ENCODE results near the gene ZC3H12A.
"Not testable (repeated sequence)": the region's sequence is repeated elsewhere in the genome, so short reads cannot be mapped to it uniquely, and the experiment has no call there.

Gene ZC3H12A

DNA sequence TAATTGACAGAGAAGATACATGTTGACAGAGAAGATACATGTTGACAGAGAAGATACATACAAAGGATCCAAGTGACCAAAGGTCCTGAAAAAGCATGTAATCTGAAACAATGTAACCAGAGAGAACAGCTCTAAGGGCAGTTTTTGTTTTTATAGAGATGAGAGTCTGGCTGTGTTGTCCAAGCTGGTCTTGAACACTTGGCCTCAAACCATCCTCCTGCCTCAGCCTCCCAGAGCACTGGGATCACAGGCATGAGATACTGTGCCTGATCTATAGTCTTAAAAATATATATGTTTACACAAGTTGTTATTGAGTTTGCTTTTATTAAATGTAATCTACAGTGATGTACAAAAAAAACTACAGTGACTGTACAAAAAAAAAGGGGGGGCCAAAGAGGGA lies 27.7 kb downstream of the ZC3H12A start:
- DNase-seq (ENCODE audit: low read depth), result no peak

DNA sequence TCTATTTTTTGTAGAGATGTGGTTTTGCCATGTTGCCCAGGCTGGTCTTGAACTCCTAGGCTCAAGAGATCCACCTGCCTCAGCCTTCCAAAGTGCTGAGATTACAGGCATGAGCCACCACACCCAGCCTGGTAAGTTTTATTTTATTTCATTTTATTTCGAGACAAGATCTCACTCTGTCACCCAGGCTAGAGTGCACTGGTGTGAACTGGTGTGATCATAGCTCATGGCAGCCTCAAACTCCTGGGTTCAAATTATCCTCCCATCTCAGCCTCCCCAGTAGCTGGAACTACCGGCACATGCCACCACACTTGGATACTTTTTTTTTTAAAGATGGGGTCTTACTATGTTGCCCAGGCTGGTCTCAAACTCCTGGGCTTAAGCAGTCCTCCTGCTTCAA lies 28.4 kb downstream of the ZC3H12A start:
- DNase-seq (ENCODE audit: low read depth), result not testable (repeated sequence)

DNA sequence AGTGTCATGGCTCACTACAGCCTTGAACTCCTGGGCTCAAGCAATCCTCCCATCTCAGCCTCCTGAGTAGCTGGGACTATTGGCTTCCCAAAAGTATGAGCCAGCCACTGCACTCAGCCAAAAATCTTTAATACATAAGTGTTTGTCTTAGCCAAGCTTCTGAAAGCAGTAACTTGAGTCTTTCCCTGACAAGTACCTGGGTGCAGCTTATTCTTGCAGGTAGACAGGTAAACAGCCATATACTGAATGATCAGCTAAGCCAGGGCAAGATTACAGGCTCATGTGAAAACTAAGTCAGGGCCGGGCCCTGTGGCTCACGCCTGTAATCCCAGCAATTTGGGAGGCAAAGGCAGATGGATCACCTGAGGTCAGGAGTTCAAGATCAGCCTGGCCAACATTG lies 32.4 kb downstream of the ZC3H12A start:
- DNase-seq (ENCODE audit: low read depth), result no peak

DNA sequence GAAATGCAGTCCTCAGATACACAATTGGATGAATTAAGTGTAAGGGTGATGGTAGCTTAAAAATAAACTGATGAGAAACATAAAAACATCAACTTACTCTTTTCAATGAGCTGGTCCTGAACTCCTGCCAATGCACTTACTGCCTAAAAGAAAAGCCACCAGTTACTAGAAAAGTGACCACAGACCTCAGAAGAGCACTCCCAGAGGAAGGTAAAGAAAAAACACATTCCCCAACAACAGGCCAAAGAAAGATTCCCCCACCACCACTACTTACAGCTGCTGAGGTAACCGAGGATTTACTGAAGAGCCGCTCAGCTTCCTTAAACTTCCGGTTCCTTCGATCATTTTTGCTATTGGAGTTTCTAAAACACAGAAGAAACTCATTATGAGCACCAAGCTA lies 34.8 kb downstream of the ZC3H12A start:
- no peak for DNase-seq (ENCODE audit: low read depth)

DNA sequence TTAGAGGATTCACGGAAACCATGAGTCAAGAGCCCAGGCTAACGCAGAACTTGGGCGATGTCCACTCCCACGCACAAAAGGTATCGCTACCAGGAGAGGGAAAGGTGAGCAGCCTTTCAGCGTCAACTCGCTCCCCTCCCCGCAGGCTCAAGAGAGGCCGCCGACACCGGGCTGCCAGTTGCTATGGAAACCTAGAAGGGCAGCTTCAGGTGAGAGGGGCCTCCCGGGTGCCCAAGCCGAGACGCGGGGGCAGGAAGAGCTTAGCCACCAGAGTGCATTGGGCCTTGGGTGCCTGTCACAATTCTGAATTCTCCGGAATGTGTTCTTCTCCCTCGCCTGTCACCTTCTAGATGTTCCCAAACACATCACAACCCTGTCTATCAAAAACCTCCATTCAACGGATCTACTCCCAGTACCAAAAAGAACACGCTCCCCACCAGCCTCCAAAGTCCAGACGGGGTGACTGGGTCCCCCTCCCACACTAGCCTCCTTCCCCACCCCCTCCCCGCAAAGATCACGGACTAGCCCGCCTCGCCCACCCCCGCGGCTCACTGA lies 39.5 kb downstream of the ZC3H12A start:
- peak; percentile 15 for DNase-seq (ENCODE audit: low read depth)

DNA sequence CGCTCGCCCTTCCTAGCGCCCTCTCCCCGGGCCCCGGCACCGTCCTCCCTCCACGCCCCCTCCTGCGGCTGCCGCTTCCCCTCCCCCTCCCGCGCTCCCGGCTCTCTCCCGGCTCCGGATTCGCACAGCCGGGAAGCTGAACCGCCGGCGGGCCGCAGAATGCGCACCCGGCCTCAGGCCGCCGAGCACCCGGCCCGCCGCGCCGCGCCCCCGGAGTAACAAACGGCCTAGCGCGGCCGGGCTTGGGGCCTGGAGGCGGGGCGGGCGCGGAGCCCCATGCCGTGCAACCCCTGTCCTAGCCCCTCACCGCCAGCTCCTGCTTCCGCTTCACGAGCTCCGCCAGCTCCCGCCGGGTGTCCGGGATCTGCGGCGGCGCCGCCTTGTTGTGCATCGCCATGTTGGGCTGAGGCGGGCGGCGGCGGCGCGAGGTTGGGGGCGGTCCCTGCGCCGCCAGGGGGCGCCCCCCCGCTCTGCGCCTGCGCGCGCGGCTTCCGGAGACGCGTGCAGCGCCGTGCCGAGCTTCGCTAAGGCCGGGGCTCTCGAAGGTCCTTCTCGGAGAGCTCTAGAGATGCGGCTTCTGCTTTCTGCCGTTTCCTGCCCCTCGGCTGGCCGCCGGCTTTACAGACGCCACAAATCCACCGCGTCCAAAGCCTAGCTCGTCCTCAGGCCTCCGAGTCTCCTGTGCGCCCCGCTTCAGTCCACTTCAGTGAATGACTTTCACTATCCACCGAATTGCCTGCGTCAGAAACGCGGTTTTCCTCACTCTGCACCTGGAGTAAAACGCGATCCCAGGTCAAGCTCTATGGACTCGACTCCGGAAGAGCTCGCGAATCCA lies 40.2 kb downstream of the ZC3H12A start, which contains the start of gene MEAF6:
TSS of gene MEAF6 (minus strand) at position 417 of the 835 bp plus-strand sequence. CDS start at position 397, 20 bp downstream.
- DNase-seq (ENCODE audit: low read depth), result peak; percentile 77

DNA sequence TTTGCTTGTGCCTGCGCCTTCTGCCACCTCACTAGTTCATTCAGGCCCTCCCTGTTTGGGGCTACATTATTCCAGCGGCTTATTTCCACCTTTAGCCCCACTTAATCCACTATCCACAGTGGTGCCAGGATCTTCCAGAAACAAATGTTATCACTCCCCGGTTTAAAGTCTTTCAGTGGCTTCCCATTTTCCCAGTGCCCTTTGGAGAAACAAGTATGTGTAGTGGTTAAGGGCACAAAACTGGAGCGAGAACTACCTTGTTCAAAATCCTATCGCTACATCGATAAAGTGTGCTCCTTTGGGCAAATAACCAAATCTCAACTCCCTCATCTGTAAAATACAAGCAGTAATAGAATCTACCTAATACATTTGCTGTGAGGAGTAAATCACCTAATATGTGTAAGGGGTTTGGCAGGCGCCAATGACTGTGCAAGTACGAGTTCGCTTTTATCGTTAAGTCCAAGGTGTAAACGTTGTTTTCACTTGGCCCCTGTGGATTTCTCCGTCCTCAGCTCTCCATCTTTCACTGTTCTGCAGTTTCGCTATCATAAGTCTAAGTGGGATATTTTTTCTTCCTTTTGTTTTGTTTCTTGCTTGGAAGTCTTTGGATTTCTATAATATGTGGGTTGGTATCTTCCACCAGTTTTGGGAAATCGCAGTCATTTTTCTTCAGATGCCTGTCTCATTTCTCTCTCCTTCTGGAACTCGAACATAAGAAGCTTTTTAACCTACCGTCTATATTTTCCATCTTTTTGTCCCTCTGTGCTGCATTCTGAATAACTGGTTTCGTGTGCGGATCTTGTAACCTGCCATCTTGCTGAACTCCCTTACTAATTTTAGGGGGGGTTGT lies 41.0 kb downstream of the ZC3H12A start:
- no peak for DNase-seq (ENCODE audit: low read depth)

DNA sequence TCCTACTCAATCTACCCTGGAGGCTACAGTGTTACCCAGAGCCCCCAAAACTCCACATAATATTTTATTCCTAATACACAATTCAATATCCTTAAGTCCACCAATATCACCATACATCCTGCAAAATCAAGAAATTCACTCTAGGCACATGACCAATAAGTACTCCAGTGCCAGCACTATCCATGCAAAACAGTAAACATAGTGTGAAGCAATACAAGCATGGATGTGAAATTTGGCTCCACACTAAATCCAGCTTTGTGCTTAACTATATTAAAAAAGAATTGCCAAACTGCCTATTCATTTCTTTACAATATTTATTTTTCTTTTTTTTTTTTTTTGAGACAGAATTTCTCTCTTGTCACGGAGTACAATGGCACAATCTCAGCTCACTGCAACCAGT lies 43.2 kb downstream of the ZC3H12A start:
- DNase-seq (ENCODE audit: low read depth), result no peak

DNA sequence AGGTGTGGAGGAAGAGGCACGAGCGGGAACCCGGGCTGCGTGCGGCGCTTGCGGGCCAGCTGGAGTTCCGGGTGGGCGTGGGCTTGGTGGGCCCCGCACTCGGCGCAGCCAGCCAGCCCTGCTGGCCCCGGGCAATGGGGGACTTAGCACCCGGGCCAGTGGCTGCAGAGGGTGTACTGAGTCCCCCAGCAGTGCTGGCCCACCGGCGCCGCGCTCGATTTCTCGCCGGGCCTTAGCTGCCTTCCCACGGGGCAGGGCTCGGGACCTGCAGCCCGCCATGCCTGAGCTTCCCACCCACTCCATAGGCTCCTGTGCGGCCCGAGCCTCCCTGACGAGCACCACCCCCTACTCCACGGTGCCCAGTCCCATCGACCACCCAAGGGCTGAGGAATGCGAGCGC lies 43.9 kb downstream of the ZC3H12A start:
- DNase-seq (ENCODE audit: low read depth), result not testable (repeated sequence)

DNA sequence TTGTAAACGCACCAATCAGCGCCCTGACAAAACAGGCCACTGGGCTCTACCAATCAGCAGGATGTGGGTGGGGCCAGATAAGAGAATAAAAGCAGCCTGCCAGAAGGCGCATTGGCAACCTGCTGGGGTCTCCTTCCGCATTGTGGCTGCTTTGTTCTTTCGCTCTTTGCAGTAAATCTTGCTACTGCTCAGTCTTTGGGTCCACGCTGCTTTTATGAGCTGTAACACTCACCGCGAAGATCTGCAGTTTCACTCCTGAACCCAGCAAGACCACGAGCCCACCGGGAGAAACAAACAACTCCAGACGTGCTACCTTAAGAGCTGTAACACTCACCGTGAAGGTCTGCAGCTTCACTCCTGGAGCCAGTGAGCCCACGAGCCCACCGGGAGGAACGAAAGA lies 44.5 kb downstream of the ZC3H12A start:
- DNase-seq (ENCODE audit: low read depth), result peak; percentile 22

DNA sequence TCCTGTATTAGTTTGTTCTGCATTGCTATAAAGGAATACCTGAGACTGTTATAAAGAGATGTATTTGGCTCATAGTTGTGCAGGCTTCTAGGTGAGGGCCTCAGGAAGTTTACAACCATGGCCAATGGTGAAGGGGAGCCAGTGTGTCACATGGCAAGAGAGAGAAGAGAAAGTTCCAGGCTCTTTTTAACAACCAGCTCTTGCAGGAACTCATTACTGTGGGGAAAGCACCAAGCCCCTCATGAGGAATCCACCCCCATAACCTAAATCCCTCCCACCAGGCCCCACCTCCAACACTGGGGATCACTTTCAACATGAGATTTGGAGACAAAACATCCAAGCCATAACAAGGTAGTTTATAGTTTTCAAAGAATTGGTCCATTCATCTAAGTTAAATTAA lies 45.2 kb downstream of the ZC3H12A start:
- no peak for DNase-seq (ENCODE audit: low read depth)

DNA sequence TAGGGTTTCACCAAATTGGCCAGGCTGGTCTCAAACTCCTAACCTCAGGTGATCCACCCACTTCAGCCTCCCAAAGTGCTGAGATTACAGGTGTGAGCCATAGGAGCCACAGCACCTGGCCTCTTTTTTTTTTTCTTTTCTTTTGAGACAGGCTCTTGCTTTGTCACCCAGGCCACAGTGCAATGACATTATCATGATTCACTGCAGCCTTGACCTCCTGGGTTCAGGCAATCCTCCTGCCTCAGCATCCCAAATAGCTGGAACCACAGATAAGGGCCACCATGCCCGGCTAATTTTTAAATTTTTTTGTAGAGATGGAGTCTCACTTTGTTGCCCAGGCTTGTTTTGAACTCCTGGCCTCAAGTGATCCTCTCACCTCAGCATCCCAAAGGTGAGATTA lies 55.5 kb downstream of the ZC3H12A start:
- not testable (repeated sequence) for DNase-seq (ENCODE audit: low read depth)

DNA sequence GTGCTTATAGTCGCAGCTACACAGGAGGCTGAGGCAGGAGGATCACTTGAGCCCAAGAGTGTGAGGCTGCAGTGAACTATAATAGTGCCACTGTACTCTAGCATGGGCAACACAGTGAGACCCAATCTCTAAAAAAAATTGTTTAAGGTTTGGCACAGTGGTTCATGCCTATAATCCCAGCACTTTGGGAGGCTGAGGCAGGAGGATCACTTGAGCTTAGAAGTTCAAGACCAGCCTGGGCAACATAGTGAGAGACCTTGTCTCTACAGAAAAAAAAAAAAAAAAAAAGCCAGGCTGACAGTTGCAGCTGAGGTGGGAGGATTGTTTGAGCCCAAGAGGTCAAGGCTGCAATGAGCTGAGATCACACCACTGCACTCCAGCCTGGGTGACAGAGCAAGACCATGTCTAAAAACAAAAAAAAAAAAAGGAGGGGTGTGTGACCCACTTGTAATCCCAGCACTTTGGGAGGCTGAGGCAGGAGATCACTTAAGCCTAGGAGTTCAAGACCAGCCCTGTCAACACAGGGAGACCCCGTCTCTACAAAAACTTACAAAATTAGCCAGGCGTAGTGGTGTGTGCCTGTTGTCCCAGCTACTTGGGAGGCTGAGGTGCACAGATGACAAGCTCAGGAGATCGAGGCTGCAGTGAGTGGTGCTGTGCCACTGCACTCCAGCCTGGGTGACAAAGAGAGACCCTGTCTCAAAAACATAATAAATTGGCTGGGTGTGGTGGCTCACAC lies 58.2 kb downstream of the ZC3H12A start:
- DNase-seq (ENCODE audit: low read depth), result not testable (repeated sequence)

DNA sequence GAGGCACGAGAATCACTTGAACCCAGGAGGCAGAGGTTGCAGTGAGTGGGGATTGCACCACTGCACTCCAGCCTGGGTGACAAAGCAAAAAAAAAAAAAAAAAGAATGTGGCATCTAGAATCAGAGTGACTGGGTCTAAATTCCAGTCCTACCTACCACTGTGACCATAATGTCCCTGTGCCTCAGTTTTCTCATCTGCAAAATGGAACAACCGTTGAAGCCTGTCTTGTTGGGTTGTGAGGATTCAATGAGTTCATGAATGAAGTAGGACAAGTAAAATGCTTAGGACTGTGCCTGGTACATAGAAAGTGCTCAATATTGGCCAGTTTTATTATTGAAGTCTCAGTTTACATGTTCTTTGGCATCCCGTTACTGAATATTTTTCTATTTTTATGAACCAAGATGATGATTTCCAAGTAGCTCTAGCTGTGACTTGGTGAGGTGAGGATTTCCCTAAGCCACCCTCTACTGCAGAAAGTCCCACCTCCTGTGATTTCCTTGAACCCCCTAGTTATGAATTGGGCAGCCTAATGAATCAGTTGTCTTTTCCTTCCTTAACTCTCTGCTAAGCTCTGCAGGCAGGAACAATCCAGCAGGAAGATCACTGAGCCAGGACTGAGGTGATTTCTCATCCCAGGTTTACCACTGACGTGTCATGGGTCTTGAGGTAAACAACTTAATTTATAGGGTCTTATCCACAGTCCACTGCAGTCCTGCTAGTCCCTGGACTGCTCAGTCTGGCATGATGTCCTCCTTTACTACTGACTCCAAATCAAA lies 59.1 kb downstream of the ZC3H12A start:
- no peak for DNase-seq (ENCODE audit: low read depth)

Measured in T follicular helper cell (primary cell).